Activated T-helper 2 cell treated with anti-CD3 and anti-CD28 coated beads, Interferon-gamma antibody, Interleukin-2, Interleukin-4, amounts not matched to agents 10 μg/mL and 5 μg/mL and 100 μg/mL, durations not matched to agents 14 hours and 24 hours and 36 hours (primary cell): ENCODE data around the gene SCRN2. TPM values are rescaled to one million over a fixed set of nuclear protein-coding genes. Genes with fewer than 3 reads are reported as not detected.
A peak's percentile ranks its signal among the peaks of the same experiment; 100 is the strongest.

ENCODE experiments used
- DNase-seq: peaks from one replicate; pipeline ENCODE4 v3.0.0; 2021; ENCODE audit warnings: low spot score
- H3K27ac Mint-ChIP-seq: one replicate; pipeline ENCODE4 v1.8.0; 2021; ENCODE audit warnings: mixed read lengths
- H3K27me3 Mint-ChIP-seq: one replicate; pipeline ENCODE4 v1.8.0; 2021; ENCODE audit warnings: low read depth, mixed read lengths
- H3K36me3 Mint-ChIP-seq: one replicate; pipeline ENCODE4 v1.8.0; 2021; ENCODE audit warnings: low read depth, mixed read lengths
- H3K4me1 Mint-ChIP-seq: one replicate; pipeline ENCODE4 v1.8.0; 2021; ENCODE audit warnings: low read depth, mixed read lengths
- H3K4me3 Mint-ChIP-seq: one replicate; pipeline ENCODE4 v1.8.0; 2021; ENCODE audit warnings: low read depth, mild to moderate bottlenecking, moderate library complexity, mixed read lengths
- H3K9me3 Mint-ChIP-seq: one replicate; pipeline ENCODE4 v1.8.0; 2021; ENCODE audit warnings: mixed read lengths
- intact Hi-C: fragments of 100-400 bp; cut with micrococcal nuclease; formaldehyde crosslinking; loops from one replicate; pipeline ENCODE4 v1.15.1; 2023
- total RNA-seq: library from RNA; stranded (reverse); gene quantifications from 2 replicates; pipeline ENCODE4 v1.2.3, GENCODE V29; 2022

Gene SCRN2
- total RNA-seq, 1 donor from 2014 or later = 27.5 TPM

DNA sequence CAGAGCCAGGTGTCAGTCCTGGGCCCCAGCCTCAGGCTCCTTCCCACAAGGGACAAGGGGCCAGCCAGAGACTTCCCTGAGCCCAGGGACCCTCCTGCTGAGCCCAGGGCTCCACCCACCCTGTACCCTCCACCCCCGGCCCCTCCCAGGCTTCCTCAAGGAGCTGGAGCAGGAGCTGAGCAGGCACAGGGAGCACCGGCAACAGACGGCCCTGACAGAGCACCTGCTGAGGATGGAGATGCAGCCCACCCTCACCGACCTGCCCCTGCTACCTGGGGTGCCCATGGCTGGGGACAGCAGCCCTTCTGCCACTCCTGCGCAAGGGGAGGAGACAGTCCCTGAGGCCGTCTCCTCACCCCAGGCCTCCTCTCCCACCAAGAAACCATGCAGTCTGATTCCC, 4.5 kb downstream of the SCRN2 start:
- no peaks in the 10 kb centered on the region for H3K9me3 Mint-ChIP-seq
- peaks cover 5% of the 10 kb centered on the region for H3K36me3 Mint-ChIP-seq
- H3K27ac Mint-ChIP-seq = no peak overlapping the region
- no peaks in the 10 kb centered on the region for H3K27me3 Mint-ChIP-seq
- intact Hi-C loops = no loop called here
- H3K4me1 Mint-ChIP-seq = peaks cover 27% of the 10 kb centered on the region
- H3K4me3 Mint-ChIP-seq = no peak overlapping the region
- DNase-seq = no peak

- H3K9me3 Mint-ChIP-seq = no peaks in the 10 kb centered on the region
Measured at GRCh38 chr17:47834756-47835155, 6.3 kb downstream of the SCRN2 start.

GRCh38 chr17:47831934-47832327, 9.1 kb downstream of the SCRN2 start:
- H3K4me1 Mint-ChIP-seq = peaks cover 32% of the 10 kb centered on the region
- peak overlapping the region; percentile 99 for H3K4me3 Mint-ChIP-seq
- intact Hi-C loops = loop anchor here (1.0 kb wide), 2 partner anchors 9 to 11 kb away; partner anchors contain the start of genes OSBPL7 and SCRN2

More at GRCh38 chr17:47834756-47835155, 6.3 kb downstream of the SCRN2 start:
- H3K4me3 Mint-ChIP-seq = no peak overlapping the region
- no peak for DNase-seq
- peaks cover 5% of the 10 kb centered on the region for H3K36me3 Mint-ChIP-seq
- peak overlapping the region; percentile 1 for H3K27ac Mint-ChIP-seq
- peaks cover 26% of the 10 kb centered on the region for H3K4me1 Mint-ChIP-seq
- H3K27me3 Mint-ChIP-seq = no peaks in the 10 kb centered on the region
- intact Hi-C loops = no loop called here

DNA sequence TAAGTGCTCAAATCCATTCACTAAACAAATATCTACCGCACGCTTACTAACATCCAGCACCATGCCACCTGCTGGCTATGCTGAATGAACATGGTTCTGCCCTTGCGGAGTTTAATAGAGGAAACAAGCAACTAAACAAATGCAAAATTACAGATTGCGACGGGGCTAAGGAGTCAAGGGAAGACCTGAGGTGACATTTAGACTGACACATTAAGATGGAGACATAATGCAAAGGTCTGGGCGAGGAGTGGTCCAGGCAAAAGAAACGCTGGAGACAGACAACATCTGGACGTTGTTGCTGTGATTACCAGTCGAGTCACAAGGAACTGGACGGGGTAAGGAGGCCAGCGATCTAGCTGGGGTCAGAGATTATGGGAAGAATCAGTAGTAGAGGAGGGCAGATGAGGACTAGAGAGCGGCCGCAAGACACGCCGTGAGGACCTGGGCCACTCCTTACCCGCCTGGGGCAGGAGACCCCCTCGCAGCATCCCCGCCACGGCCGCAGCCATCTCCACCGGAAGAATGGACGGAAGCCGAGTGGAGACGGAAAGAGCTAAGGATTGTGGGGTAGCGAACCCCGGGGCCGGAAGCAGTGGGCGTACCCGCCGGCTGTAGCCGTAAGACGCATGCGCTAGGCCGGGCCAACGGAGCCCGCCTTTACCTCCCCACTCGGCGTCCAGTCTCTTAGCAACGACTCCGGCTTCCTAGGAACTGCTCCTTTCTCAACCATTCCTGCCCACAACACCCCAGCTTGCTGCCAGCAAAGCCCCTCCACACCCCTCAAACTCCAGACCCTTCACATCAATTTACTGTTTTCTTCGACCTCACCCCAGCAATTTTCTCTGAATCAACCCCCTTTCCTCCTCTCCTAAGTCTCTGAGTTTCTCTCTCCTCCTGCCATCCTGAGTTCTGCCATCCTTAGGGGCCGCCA, 9.8 kb downstream of the SCRN2 start, which contains the start of the genes LRRC46 and MRPL10:
TSS of gene LRRC46 (plus strand) at position 668 of the 931 bp plus-strand sequence. CDS start 320 bp downstream, outside the sequence.
TSS of gene MRPL10 (minus strand) at position 539 of the 931 bp plus-strand sequence. CDS start at position 509, 30 bp downstream.
- H3K9me3 Mint-ChIP-seq = no peaks in the 10 kb centered on the region
- H3K27ac Mint-ChIP-seq = peak within 1 kb of the TSS; percentile 94
- peaks cover 21% of the 10 kb centered on the region for H3K36me3 Mint-ChIP-seq
- peak; percentile 90 for DNase-seq
- intact Hi-C loops = loop anchor here (1.0 kb wide), 2 partner anchors 10 kb away; partner anchors contain the start of genes OSBPL7 and SCRN2
- no peaks in the 10 kb centered on the region for H3K27me3 Mint-ChIP-seq
- H3K4me3 Mint-ChIP-seq = peak within 1 kb of the TSS; percentile 99
- H3K4me1 Mint-ChIP-seq = peaks cover 32% of the 10 kb centered on the region

More at GRCh38 chr17:47831934-47832327, 9.1 kb downstream of the SCRN2 start:
- Mint-ChIP-seq H3K27ac (peak overlapping the region; percentile 94), H3K9me3 (no peaks in the 10 kb centered on the region), H3K27me3 (no peaks in the 10 kb centered on the region), H3K36me3 (peaks cover 15% of the 10 kb centered on the region)
- DNase-seq = no peak

GRCh38 chr17:47830396-47831002, 10.6 kb downstream of the SCRN2 start:
- Mint-ChIP-seq H3K27ac (peak overlapping the region; percentile 94), H3K36me3 (peaks cover 26% of the 10 kb centered on the region), H3K27me3 (no peaks in the 10 kb centered on the region), H3K4me1 (peaks cover 28% of the 10 kb centered on the region), H3K4me3 (peak overlapping the region; percentile 99), H3K9me3 (no peaks in the 10 kb centered on the region)
- DNase-seq = no peak
- intact Hi-C loops = loop anchor here (1.0 kb wide), 2 partner anchors 9 to 11 kb away; partner anchors contain the start of genes OSBPL7 and SCRN2

GRCh38 chr17:47829870-47830269, 11.2 kb downstream of the SCRN2 start:
- Mint-ChIP-seq H3K36me3 (peaks cover 30% of the 10 kb centered on the region), H3K4me1 (peaks cover 26% of the 10 kb centered on the region), H3K27me3 (no peaks in the 10 kb centered on the region), H3K27ac (no peak overlapping the region), H3K9me3 (no peaks in the 10 kb centered on the region), H3K4me3 (peak overlapping the region; percentile 99)
- no peak for DNase-seq
- intact Hi-C loops = no loop called here

GRCh38 chr17:47823519-47823918, 17.6 kb downstream of the SCRN2 start:
- H3K9me3 Mint-ChIP-seq = no peaks in the 10 kb centered on the region

GRCh38 chr17:47822785-47823184, 18.3 kb downstream of the SCRN2 start:
- no peak for DNase-seq
- intact Hi-C loops = no loop called here
- Mint-ChIP-seq H3K27ac (no peak overlapping the region), H3K9me3 (no peaks in the 10 kb centered on the region), H3K4me1 (peaks cover 18% of the 10 kb centered on the region), H3K27me3 (no peaks in the 10 kb centered on the region), H3K4me3 (peak overlapping the region; percentile 39), H3K36me3 (peaks cover 34% of the 10 kb centered on the region)

More at GRCh38 chr17:47823519-47823918, 17.6 kb downstream of the SCRN2 start:
- DNase-seq = no peak
- peaks cover 39% of the 10 kb centered on the region for H3K36me3 Mint-ChIP-seq
- H3K27ac Mint-ChIP-seq = no peak overlapping the region
- peaks cover 20% of the 10 kb centered on the region for H3K4me1 Mint-ChIP-seq
- intact Hi-C loops = no loop called here
- no peak overlapping the region for H3K4me3 Mint-ChIP-seq
- no peaks in the 10 kb centered on the region for H3K27me3 Mint-ChIP-seq

GRCh38 chr17:47821424-47822391, 19.4 kb downstream of the SCRN2 start, which contains the start of gene OSBPL7:
TSS of gene OSBPL7 (minus strand) at chr17:47821794. CDS start at chr17:47820278, 1,516 bp downstream.
- intact Hi-C loops = loop anchor here (1.0 kb wide), 1 partner anchor 10 kb away; the partner anchor contains the start of genes LRRC46 and MRPL10
- DNase-seq = peak; percentile 71
- Mint-ChIP-seq H3K4me1 (peaks cover 18% of the 10 kb centered on the region), H3K27me3 (no peaks in the 10 kb centered on the region), H3K4me3 (peak within 1 kb of the TSS; percentile 94), H3K9me3 (no peaks in the 10 kb centered on the region), H3K36me3 (peaks cover 33% of the 10 kb centered on the region), H3K27ac (peak within 1 kb of the TSS; percentile 82)

DNA sequence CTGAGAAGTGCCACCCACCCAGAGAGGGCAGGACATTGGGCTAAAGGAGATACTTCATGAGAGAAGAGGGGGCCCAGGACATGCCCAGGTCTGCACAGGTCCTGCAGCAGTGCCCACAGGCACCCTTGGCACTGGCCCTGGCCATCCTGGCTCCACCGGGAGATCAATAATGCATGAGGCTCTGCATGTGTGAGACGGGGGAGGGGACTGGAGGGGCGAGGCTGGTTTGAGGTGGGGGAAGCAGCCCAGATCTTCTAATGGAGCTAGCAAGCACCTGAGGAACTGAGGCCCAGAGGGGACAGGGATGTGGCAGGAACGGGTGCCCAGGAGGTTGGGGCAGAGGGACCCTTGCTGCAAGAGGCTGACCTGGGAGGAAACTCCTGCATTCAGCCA, 20.0 kb downstream of the SCRN2 start:
- no peaks in the 10 kb centered on the region for H3K27me3 Mint-ChIP-seq
- H3K4me3 Mint-ChIP-seq = peak overlapping the region; percentile 94
- H3K36me3 Mint-ChIP-seq = peaks cover 27% of the 10 kb centered on the region
- intact Hi-C loops = loop anchor here (1.0 kb wide), 1 partner anchor 10 kb away; the partner anchor contains the start of genes LRRC46 and MRPL10
- DNase-seq = no peak
- no peaks in the 10 kb centered on the region for H3K9me3 Mint-ChIP-seq
- peaks cover 18% of the 10 kb centered on the region for H3K4me1 Mint-ChIP-seq
- H3K27ac Mint-ChIP-seq = peak overlapping the region; percentile 36

- Mint-ChIP-seq H3K27ac (peak overlapping the region; percentile 28), H3K4me3 (peak overlapping the region; percentile 94), H3K9me3 (no peaks in the 10 kb centered on the region)
Measured at GRCh38 chr17:47820033-47820789, 20.9 kb downstream of the SCRN2 start.

More at GRCh38 chr17:47820033-47820789, 20.9 kb downstream of the SCRN2 start:
- intact Hi-C loops = no loop called here
- no peak for DNase-seq
- Mint-ChIP-seq H3K27me3 (no peaks in the 10 kb centered on the region), H3K4me1 (peaks cover 18% of the 10 kb centered on the region), H3K36me3 (peaks cover 27% of the 10 kb centered on the region)
